GM21423 (cell line): ENCODE data around the gene KCNT2.
"Not testable (repeated sequence)": the region's sequence is repeated elsewhere in the genome, so short reads cannot be mapped to it uniquely, and the experiment has no call there.

Experiments
- ATAC-seq: cut with Tn5 transposase; IDR thresholded peaks from one replicate; pipeline ENCODE4 v1.9.1; 2021; ENCODE audit warnings: mild to moderate bottlenecking, moderate library complexity; ENCODE audit not compliant: unreplicated experiment

The KCNT2 gene

DNA sequence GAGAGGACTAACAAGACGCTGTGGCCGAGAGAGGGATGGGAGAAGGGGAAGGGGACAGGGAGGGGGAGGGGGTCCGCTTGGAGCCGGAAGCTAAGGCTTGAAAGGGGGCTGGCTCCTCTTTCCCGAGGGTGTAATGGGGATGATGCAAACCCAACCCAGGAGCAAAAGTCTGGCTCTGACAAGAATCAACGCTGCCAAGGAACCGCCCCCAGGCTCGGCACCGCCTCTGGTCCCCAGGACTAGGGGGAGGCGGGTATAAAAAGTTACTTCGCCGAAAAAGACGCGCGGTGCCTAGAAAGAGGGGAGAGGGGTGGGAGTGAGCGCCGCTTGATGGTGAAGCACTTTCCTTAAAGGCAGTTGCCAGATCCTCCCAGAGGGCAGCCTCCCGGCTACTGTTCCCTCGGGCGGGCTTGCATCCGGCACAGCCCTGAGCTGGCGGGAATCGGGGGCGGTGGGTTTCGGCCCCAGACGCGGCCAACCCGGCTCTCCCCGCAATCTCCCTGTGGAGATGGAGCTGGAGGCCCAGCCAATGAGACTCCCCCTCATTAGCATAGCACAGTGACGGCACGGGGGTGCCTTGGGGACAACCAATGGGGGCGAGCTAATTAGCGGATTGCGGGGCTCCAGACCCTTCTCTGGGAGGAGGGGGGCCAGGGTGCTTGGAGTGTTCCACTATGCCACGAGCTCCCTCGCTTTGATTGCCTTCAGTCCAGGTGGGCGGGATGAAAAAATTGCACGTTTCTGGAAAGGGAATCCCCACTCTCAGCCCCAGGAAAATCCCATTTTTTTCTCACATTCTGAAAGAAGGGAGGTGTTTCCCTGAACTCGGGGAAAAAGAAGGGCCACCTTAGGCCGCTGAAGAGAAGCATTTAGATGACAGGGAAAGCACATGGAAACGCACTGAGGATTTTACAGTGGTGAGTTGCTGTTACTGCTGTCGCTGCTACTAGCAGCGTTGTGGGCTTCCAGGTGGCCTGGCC is at the start of gene KCNT2:
Gene KCNT2, minus strand, starts transcription at position 51 of the 980 bp plus-strand sequence. CDS start 131 bp downstream, outside the sequence.
- ATAC-seq = peak; percentile 56

DNA sequence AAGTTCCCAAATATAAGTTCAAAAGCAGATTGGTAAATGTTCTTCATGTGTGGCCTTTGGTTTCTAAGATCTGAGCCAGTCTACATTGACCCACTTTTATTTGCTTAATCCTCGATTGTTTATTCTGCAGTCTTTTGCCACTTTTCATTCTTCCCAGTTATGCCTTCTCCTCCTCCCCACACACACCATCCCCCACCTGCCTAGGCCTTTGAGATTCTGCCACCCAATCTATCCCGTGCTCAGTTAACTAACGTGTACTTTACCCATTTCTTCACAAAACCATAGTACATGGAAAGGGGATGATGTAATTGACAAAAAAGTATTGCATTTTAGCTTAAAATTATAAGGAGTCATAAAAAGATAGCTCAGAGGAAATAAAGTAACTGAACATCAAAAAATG is 47.3 kb upstream of the KCNT2 start:
- no peak for ATAC-seq

DNA sequence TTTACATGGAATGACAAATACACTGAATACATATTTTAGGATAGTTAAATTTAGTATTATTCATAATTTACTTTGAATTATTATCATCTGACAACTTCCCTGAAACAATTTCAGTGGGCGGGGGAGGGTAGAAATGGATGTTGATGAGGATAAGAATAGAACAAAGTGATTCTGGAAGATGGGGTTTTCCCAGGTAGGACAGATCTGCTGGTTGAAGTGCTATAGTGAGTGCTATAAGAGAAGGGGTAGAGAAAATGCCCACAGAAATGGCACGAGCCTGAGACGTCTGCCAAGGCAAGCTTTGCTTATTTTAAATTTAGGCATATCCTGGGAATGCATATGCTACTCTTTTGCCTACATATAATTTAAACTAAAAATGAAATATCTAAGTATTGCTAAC is 46.8 kb upstream of the KCNT2 start:
- ATAC-seq = no peak

DNA sequence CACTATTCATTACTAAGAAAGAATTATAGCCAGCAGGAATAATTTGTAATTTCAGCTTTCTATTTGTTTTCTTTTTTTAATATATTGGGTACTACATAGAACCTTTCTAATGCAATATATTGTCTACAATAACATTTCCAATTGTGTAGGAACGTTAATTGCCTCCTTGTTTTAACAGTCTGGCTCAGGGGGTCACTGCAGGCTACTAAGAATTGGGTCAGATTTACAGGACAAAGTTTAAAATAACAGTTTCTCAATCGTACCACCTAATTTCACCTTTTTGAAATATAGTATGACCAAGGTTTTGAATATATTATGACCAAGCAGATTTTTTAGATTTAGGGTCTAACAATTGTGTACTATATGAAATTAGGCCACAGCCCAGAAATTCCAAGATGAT is 46.0 kb upstream of the KCNT2 start:
- ATAC-seq = no peak

DNA sequence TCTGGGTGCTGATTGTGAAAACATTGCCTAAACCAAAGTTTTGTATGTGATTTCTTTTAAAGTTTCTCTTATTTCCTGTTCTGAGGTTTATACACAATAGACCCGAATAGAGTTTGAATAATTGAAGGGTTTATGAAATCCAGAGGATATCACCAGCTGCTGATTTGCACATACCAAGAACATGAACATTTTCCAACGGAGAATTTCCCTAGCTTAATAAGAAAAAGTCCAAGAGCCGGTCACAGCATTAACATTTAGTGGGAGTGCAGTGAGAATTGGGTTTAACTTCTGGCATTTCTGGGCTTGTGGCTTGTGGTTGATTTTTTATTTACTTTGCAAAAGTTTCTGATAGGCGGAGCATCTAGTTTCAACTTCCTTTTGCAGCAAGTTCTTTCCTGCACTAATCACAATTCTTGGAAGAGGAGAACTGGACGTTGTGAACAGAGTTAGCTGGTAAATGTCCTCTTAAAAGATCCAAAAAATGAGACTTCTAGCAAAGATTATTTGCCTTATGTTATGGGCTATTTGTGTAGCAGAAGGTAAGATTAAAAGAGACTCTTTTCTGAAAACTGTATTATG is 43.5 kb upstream of the KCNT2 start, which contains the start of gene CFH:
Gene CFH, plus strand, starts transcription at position 407 of the 579 bp plus-strand sequence. Its CDS starts 75 bp downstream, at position 482.
- no peak for ATAC-seq

DNA sequence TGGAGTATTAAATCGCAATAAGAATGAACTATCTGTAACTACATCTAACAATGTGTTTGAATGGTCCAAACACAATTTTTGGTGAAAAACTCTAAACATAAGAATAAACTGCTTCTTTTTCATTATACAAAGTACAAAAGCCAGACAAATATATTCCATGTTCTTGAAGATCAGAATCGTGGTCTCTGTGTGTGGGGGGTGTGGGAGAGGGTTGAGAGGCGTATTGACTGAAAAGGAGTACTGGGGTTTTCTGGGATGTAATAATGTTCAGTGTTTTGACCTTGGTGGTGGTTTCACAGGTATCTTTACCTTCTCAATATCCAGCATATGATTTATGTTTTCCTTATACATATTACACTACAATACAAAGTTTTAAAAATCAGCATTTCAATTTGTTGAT is 42.8 kb upstream of the KCNT2 start:
- ATAC-seq = no peak

DNA sequence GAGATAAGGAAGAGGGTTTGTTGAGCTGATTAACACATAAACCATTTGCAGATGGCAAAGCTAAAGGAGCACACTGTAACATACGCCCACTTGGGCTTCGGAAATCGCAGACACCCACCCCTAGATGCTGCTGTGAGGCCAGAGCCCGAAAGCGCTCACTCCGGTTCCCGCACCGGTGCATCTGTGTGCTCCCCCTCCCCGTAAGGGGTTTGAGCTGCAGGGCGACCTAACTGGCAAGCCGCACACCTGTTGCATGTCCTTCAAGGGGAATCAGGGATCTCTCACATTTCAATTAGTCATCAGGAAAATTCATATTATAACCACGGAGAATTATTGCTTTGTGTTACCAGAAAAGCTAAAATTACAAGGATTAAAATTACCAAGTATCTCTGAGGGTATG is 42.2 kb upstream of the KCNT2 start:
- ATAC-seq = no peak

DNA sequence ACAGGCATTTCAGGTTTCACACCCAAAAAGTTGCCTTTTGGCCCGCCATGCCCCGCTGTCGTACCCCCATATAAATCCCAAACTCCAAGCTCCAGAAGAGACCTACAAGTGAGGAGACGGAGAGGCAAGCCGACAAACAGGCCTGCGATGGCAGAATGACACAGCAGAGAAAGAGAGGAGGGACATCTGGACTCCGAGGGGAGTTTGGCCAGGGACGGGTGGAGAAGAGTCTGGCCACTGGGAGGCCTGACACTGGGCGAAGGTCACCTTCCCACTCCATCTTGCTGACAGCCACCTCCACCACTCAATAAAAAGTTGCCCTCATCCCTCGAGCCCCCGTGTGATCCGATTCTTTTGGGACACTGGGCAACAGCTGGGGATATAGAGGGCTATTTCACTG is 41.8 kb upstream of the KCNT2 start:
- ATAC-seq = no peak

DNA sequence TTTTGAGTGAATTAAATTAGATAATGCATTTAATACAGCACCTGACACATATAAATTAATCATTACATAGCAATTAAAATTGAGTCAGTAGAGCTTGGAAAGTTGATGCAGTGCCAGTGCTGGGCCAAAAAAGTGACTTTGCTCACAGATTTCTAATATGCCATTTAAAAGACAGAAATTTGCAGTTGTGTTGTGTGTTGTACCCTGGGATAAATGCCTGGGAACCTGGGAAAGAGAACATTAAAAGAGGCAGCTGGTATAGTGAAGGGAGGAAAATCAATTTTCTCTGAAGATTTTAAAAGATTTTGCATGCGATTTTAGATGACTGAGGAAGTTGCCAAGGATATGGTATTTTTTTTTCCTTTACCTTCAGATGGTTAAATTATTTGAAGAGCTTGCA is 32.7 kb upstream of the KCNT2 start:
- ATAC-seq = no peak

DNA sequence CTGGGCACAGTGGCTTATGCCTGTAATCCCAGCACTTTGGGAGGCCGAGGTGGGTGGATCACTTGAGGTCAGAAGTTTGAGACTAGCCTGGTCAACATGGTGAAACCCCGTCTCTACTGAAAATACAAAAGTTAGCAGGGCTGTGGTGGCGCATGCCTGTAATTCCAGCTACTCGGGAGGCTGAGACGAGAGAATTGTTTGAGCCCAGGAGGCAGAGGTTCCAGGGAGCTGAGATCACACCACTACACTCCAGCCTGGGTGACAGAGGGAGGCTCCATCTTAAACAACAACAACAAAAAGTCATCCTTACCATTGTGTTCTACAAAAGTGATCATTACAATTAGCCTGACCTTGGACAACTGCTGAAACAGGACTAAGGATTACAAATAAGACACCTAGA is 31.1 kb upstream of the KCNT2 start:
- not testable (repeated sequence) for ATAC-seq

DNA sequence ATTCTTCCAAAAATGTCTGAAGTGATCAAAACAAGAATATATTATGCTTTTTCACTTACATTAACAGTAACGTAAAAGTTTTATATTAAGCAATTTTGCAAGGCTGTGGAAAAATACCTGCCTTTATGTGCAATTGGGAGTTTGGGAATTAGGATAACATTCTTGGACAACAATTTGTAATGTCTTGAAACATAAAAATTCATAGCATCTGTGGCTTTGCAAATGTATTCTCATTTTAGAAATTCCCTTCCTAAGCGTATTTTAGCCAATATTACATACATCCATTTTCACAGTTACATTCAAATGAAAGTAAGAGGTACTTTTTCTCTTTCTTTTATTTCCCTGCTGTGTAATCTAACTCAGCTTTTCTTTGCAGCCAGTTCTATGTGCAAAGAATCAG is 30.2 kb upstream of the KCNT2 start:
- ATAC-seq = no peak

DNA sequence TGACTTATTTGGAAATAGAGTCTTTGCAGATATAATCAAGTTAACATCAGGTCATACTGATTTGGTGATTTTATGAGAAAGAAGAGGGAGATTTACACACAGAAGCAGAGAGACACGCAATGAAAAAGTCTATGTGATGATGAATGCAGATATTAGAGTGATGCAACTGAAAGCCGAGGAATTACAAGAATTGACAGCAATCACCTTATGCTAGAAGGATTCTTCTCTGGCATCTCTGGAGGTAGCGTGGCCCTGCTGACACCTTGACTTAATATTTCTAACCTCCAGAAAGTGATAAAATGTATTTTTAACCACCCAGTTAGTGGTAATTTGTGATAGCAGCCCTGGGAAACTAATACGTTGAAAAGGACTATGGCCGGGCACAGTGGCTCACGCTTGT is 29.4 kb upstream of the KCNT2 start:
- no peak for ATAC-seq

DNA sequence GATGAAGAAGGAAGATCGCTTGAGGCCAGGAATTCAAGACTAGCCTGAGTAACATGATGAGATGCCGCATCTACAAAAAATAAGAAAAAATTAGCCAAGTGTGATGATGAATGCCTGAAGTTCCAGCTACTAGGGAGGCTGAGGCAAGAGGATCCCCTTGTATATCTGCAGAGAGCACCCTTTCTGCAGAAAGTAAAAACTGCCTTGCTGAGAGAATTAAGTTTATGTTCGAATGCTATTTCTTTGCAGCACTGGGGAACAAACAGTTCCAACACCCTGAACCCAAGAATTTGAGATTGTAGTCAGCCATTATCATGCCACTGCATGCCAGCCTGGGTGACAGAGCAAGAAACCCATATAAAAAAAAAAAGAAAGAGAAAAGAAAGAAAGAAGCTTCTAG is 20.6 kb upstream of the KCNT2 start:
- ATAC-seq = no peak

DNA sequence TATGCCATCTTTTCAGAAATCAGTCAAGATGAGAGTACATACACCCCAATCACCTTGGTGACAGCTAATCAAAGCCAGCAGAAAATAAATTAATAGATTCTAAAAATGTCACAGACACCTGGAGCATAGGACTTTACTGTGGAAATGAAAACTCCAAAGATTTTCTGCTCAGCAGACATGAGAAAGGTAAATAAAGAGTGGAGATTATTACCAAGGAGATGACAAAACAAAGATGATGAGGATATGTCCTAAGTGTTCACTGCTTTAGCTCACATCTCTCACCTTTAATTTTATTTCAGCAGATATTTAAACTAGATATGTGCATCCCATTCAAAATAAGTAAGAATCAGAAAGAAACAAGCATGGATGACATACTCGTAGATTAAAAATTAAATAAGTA is 14.8 kb upstream of the KCNT2 start:
- ATAC-seq = no peak

DNA sequence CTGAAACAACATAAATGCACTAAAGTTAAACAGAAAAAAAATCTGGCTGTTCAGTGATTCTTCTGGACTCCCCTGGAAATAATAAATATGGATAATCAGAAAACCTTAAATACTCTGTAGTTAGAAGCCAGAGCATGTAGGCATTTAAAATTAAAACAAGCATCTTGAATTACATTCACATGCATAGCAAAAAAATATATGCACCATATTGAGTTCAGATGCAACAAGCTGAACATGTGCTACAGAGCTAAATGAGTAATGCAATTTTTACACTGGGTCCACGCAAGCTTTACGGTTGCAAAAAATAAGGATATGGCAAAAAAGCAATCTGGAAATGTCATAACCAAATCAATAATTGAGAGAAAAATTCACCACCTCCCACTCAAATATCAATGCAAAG is 11.5 kb upstream of the KCNT2 start:
- ATAC-seq = no peak

DNA sequence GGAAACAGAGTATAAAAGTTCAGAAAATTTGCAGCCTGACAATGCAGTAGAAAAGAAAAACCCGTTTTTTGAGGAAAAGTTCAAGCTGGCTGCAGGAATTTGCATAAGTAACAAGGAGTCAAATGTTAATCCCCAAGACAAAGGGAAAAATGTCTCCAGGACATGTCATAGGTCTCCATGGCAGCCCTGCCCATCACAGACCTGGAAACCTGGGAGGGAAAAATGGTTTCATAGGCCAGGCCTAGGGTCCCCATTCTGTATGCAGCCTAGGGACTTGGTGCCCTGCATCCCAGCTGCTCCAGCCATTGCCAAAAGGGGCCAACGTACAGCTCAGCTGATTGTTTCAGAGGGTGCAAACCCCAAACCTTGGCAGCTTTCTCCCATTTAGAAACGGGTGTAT is 3.6 kb upstream of the KCNT2 start:
- no peak for ATAC-seq

DNA sequence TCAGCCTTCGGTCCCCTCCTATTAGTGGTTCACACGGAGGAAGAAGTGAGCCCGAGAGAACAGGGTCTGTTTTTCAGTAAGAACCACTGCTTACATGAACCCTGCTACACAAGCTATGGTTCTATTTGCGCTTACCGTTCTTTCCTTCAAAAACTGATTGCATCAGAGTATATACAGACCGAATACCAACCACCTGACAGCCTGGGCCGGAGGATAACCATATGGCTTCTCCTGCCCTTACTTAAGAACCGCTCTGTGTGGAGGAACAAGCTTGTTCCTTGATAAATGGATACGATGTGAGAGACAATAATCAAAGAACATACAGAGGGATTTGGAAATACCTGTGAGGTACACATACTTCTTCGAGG is 1.1 kb upstream of the KCNT2 start:
- no peak for ATAC-seq

DNA sequence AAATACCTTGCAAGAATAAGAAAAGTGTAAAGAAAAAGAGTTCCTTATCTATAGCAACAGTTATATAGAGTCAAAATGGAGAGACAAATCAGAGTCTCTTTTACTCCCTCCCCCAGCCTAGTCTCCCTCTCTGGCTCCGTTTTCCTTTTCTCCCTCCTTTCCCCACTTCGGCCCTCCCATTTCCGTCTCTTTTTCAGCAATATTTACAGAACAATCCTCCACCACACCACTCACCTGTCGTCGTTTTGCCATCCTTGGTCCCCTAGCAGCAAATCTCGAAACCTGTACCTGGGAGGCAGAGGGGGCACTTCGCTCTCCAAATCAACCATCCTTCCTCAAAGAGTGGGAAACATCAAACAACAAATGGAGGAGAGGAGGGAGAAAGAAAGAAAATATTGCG is 259 bp downstream of the KCNT2 start:
- ATAC-seq = no peak

DNA sequence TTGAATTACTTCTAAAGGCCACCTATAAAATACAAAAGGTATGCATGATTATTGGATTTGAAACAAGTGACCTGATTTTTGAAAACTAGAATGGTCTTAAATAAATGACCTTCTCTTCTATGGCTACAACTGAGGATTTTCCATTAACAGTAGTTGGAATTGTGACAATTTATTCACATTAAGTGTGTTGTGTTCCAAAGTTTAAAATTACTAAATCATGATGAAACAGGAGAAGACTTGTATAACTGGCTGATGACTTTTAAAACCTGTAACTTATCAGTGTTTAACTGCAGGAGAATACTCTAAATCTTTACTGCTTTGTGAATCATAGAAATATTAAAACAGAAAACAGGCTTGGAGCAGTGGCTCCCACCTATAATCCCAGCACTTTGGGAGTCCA is 4.6 kb downstream of the KCNT2 start:
- no peak for ATAC-seq

DNA sequence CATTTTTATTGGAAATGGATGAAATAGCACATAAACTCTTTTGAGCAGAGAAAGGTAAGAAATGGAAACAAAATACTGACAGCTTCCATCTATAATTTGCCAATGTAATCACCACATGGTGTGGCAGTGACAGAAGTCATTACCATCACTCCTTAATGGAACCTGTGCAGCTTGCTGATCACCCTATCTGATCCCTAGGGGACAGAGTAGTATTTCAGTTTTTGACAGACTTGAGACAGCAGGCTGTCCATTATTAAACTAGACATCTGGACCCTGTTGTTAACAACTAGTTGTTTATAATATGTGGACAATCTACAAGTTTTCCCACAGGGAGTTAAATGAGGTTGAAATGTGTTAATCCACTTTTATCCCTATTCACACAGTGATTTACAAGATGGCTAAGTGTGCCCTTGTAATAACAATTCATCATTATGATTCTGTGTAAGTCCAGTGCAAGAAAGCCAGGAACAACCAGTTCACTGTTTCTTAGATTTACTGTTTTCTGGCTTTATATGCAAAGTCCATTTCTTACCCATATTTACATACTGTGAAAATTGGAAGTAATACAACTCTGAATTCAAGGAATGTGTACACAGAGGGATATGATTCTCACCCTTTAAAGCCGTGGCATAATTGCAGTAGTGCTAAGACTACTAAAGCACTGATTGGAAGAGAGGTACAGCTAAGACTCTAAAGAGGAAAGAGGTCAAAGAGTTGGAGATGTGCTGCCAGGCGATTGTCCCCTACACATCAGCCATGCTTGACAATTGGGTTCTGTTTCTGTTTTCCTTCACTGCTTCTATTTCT is 9.1 kb downstream of the KCNT2 start:
- ATAC-seq = no peak

DNA sequence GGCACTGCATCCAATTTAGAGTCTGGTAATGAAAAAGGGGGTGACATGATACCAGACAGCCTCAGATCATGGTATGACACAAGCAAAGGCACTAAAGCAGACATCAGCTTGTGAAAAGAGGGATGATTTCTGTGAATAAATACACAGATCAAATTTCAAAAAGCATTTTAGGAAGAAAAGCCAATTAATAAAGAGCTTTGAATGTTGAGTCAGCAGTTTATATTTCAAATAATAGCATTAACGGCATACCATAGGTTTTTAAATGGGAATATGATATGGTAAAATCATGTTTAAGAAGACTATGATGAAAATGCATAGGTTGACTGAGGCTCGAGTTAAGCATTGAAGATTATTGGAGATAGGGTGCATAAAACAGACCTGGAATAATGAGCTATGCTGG is 13.5 kb downstream of the KCNT2 start:
- ATAC-seq = no peak

DNA sequence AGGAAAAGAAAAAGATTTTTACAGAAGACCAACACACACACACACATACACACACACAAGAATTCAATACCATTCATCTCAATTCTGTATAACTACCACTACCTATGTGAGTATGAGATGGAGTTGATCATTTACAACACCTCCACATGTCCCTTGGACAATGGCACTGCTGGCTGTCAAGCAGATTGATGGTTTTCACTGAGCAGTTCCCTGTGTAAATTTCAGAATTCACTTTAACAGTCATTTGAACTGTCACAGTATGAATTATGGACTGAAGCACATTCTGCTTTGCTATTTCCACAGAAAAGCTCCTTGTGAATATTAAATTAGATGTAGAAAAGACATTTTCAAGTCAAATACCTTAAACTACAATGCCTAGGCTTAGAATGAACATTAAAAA is 14.3 kb downstream of the KCNT2 start:
- no peak for ATAC-seq
